ENCODE data around the gene MEI1.

The MEI1 gene

GRCh38 chr22:41841085-41841712, 141.9 kb downstream of the MEI1 start:
- no peak for DNase-seq (ENCODE audit: low read depth)

GRCh38 chr22:41842996-41843970, 144.0 kb downstream of the MEI1 start:
- no peak for DNase-seq (ENCODE audit: low read depth)

DNA sequence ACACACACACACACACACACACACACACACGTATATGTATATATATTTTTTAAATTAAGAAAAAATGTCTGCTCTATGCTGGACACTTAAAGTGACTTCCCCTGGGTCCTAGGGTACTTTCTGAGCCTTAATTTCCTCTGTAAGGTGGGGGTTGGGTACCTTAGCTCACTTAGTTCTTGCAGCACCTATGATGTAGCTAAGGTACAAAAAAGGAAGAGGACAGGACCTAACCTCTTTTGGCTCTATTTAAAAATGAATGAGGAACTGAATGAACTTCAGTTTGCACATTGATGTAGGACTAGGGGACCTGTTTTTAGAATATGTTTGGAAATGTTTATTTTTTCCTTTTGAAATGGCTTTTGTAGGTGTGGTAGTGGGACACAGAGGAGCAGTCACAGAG, 144.7 kb downstream of the MEI1 start:
- DNase-seq (ENCODE audit: low read depth): no peak

DNA sequence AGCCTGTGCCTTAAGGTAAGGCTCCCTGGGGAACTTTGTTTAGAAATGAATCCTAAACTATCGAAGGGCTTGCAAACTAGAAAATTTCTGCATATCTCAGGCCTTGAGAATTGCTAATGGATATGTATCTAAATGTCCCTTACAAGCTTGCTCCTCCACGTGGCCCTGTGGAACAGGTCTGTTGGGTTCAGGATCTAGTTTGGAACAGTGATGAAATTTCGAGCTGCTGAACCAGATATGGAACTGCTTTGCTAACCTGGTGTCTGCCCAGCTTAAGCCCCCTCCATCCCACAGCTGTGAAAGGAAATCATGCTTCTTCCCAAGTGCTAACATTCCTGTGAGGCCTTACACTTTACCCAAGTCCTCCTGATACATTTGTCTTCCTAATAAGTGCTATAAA, 145.2 kb downstream of the MEI1 start:
- DNase-seq (ENCODE audit: low read depth): no peak

DNA sequence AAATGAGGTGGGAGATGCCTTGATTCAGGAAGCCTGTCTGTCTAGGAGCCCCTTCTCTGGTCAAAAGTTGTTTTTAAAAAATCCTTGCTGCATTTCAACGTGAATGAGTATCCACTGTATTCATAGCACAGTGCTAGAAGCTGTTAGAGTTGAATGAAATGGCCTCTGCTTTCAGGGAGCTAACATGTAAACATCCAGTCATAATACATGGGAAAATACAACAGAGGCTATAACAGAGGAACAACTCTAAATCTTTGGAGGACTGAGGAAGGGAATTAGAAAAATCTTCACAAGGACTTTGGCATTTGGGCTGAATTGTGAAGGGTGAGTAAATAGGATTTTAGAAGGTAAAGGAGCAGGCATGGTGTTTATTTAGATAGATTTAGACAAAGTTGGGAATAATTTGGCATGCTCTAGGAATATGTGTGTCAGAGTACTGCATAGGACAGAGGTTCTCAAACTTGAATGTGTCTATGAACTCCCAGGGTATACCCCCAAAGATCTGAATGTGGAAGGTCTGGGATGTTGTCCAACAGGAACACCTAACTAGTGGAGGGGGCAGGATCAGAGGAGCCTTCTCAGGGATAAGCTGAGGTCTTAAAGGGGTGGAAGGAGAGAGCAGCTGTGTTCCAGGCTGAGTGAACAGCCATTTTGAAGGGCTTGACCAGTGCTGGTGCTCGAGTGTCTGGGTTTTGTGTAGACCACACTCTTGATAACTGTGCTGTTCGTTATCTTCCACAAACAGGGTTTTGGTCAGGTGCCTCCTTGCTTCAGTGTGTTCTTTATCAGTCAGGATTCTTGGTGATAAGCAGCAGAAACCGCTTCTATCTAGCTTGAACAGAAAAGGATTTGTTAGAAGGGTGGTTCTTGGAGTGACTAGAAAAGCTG, 146.3 kb downstream of the MEI1 start:
- no peak for DNase-seq (ENCODE audit: low read depth)

GRCh38 chr22:41846268-41846987, 147.1 kb downstream of the MEI1 start:
- no peak for DNase-seq (ENCODE audit: low read depth)

DNA sequence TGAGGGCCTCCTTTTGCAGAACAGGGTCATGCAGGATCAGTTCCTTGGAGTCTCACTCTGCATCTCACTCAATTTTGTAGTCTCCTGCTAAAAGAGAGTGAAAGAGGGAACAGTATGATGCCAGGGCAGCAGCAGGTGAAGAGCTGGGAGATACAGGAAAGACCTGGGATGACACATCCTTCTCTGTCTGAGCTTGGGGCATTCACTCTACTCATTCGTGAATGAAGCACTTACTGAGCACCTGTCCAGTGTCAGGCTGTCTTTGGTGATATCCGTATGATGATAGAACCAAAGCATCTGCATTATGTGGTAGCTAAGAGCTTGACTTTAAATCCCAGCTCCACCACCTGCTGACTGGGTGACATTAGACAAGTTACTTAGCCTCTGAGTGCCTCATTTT, 148.0 kb downstream of the MEI1 start:
- DNase-seq (ENCODE audit: low read depth): no peak

- no peak for DNase-seq (ENCODE audit: low read depth)
Observed at GRCh38 chr22:41848468-41848867, 149.2 kb downstream of the MEI1 start.
